ENCODE measurements around the gene DDX1. TPM values are rescaled to one million over a fixed set of nuclear protein-coding genes. Genes with fewer than 3 reads are reported as not detected.

The DDX1 gene
- total RNA-seq, 1 experiment from 2014 or later = 62.6 TPM

DNA sequence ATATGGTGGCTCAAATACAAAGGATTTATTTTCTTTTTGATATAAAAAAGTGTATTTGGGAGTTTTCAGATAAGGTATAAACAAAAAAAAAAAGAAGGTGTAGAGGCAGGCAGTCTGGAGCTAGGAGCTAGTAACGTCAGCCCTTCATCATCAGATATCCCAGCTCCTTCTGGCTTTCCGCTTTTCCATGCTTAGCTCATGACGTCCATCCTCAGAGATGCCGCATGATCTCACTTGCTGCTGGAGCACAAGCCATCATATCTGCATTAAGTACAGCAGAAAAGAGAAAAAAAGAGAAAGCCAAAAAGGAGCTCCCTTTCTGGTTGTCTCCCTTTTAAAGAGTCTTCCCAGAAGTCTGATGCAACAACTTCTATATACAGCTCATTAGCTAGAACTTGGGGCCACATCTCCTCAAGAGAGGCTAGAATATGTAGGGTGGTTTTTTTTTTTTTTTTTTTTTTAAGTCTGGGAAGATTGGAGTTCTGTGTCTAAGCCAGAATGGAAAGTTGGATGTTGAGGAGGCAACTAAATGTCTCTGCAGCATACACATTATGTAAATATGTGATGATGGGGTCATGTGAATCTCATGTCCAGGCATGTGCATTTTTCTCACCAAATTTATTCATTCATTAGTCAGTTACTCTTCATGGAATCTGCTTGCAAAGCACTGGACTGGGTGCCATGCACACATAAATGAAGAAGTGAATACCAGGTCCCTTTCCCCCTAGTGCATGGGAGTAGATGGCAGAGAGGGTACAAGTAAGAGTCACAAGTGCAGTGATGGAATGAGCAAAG, 52.3 kb downstream of the DDX1 start:
- Histone ChIP-seq H3K4me3 (ENCODE audit: low read length) (no peak overlapping the region), H3K27me3 (ENCODE audit: low read length) (0 out of 2 replicates have a peak, but pooled peaks cover 8% of the 10 kb centered on the region), H3K9ac (ENCODE audit: low read length) (no peak overlapping the region), H3K9me2 (replicated peaks; ENCODE audit: low read length) (no peaks in the 10 kb centered on the region), H3K27ac (ENCODE audit: low read length) (no peak overlapping the region), H3K4me2 (ENCODE audit: low read length) (no peak overlapping the region), H3K36me3 (ENCODE audit: low read depth, low read length) (no peaks in the 10 kb centered on the region), H4K20me1 (ENCODE audit: low read length) (no peaks in the 10 kb centered on the region), H2AFZ (ENCODE audit: low read length) (no peak overlapping the region), H3K4me1 (ENCODE audit: insufficient read depth, low read length) (peaks cover 11% of the 10 kb centered on the region), H3K79me2 (ENCODE audit: low read length) (no peaks in the 10 kb centered on the region), H3K9me3 (ENCODE audit: low read length) (no peaks in the 10 kb centered on the region), H3F3A (ENCODE audit: low read length, unreplicated experiment) (no peaks in the 10 kb centered on the region)
- POLR2A ChIA-PET (ENCODE audit: unreplicated experiment) = no interaction called here
- CTCF ChIA-PET = no interaction called here
- BruUV-seq (replicated peaks) = no TSS peak
- ATAC-seq (no peak), DNase-seq (no peak)
- intact Hi-C loops (cut with micrococcal nuclease) = loop anchor here (5.0 kb wide), 1 partner anchor 88 kb away; no protein-coding TSS in a partner anchor
- TF ChIP-seq, protein P1, sequence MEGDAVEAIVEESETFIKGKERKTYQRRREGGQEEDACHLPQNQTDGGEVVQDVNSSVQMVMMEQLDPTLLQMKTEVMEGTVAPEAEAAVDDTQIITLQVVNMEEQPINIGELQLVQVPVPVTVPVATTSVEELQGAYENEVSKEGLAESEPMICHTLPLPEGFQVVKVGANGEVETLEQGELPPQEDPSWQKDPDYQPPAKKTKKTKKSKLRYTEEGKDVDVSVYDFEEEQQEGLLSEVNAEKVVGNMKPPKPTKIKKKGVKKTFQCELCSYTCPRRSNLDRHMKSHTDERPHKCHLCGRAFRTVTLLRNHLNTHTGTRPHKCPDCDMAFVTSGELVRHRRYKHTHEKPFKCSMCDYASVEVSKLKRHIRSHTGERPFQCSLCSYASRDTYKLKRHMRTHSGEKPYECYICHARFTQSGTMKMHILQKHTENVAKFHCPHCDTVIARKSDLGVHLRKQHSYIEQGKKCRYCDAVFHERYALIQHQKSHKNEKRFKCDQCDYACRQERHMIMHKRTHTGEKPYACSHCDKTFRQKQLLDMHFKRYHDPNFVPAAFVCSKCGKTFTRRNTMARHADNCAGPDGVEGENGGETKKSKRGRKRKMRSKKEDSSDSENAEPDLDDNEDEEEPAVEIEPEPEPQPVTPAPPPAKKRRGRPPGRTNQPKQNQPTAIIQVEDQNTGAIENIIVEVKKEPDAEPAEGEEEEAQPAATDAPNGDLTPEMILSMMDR (conservative IDR thresholded peaks at IDR 0.05; ENCODE audit: low read depth, low read length) = no peak
- TF ChIP-seq EZH2 (IDR thresholded peaks at IDR 0.05; ENCODE audit: low read length, unreplicated experiment) = no peak
- no peak for TF ChIP-seq EZH2phosphoT487 (IDR thresholded peaks at IDR 0.05; ENCODE audit: borderline replicate concordance, low read length)

DNA sequence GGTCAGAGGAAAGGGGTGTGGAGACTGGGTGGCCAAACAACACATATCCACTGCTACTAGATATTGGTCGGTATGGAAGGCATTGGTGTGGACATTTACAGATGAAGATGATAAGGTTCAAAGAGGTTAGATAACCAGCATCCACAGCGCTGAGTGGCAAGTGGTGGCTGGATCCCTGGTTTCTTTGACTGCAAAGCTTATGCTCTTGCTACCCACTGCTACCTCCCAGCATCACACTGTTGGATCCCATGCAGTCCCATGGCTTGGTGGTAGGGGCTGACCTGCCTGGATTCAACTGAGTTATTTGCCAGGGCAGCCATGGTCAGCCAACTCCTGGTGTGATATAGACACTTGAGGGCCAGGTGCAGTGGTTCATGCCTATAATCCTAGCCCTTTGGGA, 53.6 kb downstream of the DDX1 start:
- Histone ChIP-seq H3K4me2 (ENCODE audit: low read length) (no peak overlapping the region), H4K20me1 (ENCODE audit: low read length) (no peaks in the 10 kb centered on the region), H3K9me3 (ENCODE audit: low read length) (no peaks in the 10 kb centered on the region), H3K4me1 (ENCODE audit: insufficient read depth, low read length) (peaks cover 4% of the 10 kb centered on the region), H3K27me3 (ENCODE audit: low read length) (peaks cover 11% of the 10 kb centered on the region), H3K79me2 (ENCODE audit: low read length) (no peaks in the 10 kb centered on the region), H3K9me2 (replicated peaks; ENCODE audit: low read length) (no peaks in the 10 kb centered on the region), H2AFZ (ENCODE audit: low read length) (no peak overlapping the region), H3K36me3 (ENCODE audit: low read depth, low read length) (no peaks in the 10 kb centered on the region), H3F3A (ENCODE audit: low read length, unreplicated experiment) (no peaks in the 10 kb centered on the region), H3K4me3 (ENCODE audit: low read length) (no peak overlapping the region), H3K9ac (ENCODE audit: low read length) (no peak overlapping the region), H3K27ac (ENCODE audit: low read length) (no peak overlapping the region)
- BruUV-seq (replicated peaks) = no TSS peak
- intact Hi-C loops (cut with micrococcal nuclease) = no loop called here
- POLR2A ChIA-PET (ENCODE audit: unreplicated experiment) = no interaction called here
- ATAC-seq = no peak
- CTCF ChIA-PET = no interaction called here
- DNase-seq = no peak
- TF ChIP-seq, protein P1 (conservative IDR thresholded peaks at IDR 0.05; ENCODE audit: low read depth, low read length) = no peak
- no peak for TF ChIP-seq EZH2 (IDR thresholded peaks at IDR 0.05; ENCODE audit: low read length, unreplicated experiment)
- TF ChIP-seq EZH2phosphoT487 (IDR thresholded peaks at IDR 0.05; ENCODE audit: borderline replicate concordance, low read length) = no peak

DNA sequence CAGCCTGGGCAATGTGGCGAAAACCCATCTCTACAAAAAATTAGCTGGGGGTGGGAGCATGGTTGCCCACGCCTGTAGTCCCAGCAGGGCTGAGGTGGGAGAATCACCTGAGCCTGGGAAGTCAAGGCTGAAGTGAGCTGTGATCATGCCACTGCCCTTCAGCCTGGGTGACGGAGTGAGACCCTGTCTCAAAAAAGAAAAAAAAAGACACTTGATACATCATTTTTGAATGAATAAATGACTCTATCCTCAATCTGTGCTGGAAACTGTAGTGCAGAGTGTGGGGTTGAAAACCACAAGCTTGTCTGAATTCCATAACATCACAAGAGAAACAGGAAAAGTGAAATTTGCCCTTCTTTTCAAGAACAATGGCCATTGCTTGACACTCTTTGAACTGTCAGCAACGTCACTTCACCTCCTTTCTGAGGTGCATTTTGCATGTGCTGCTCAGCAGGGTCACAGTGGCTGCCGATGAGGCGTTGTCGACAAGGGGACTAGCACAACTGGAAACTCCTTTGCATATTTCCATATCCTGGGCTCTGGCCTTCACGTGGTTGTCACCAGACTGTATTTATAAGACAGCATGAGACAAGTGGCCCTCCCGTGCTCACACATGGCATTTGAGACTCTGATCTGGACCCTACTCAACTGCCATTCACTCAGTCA, 54.2 kb downstream of the DDX1 start:
- Histone ChIP-seq H3K9ac (ENCODE audit: low read length) (no peak overlapping the region), H2AFZ (ENCODE audit: low read length) (no peak overlapping the region), H3K4me3 (ENCODE audit: low read length) (no peak overlapping the region), H3K27ac (ENCODE audit: low read length) (no peak overlapping the region), H3K79me2 (ENCODE audit: low read length) (no peaks in the 10 kb centered on the region), H3K9me3 (ENCODE audit: low read length) (no peaks in the 10 kb centered on the region), H3K9me2 (replicated peaks; ENCODE audit: low read length) (no peaks in the 10 kb centered on the region), H3K27me3 (ENCODE audit: low read length) (peaks cover 16% of the 10 kb centered on the region), H3F3A (ENCODE audit: low read length, unreplicated experiment) (no peaks in the 10 kb centered on the region), H4K20me1 (ENCODE audit: low read length) (no peaks in the 10 kb centered on the region), H3K4me2 (ENCODE audit: low read length) (no peak overlapping the region), H3K4me1 (ENCODE audit: insufficient read depth, low read length) (no peaks in the 10 kb centered on the region), H3K36me3 (ENCODE audit: low read depth, low read length) (no peaks in the 10 kb centered on the region)
- no peak for DNase-seq
- ATAC-seq = no peak
- POLR2A ChIA-PET (ENCODE audit: unreplicated experiment) = no interaction called here
- TF ChIP-seq EZH2phosphoT487 (IDR thresholded peaks at IDR 0.05; ENCODE audit: borderline replicate concordance, low read length) (no peak), EZH2 (IDR thresholded peaks at IDR 0.05; ENCODE audit: low read length, unreplicated experiment) (no peak)
- TF ChIP-seq, protein P1 (conservative IDR thresholded peaks at IDR 0.05; ENCODE audit: low read depth, low read length) = no peak
- no TSS peak for BruUV-seq (replicated peaks)
- intact Hi-C loops (cut with micrococcal nuclease) = no loop called here
- CTCF ChIA-PET = no interaction called here
